NCI-H2107 treated with DMSO at 0.1 percent for 48 hours (cell line): ENCODE results near the gene CAMTA1.

ENCODE experiments used
- DNase-seq: peaks from one replicate; lab custom pipeline; 2025; ENCODE audit not compliant: unreplicated experiment; lab: John Stamatoyannopoulos, UW

CAMTA1 gene

GRCh38 chr1:7455796-7456721, 670.8 kb downstream of the CAMTA1 start:
- no peak for DNase-seq

- no peak for DNase-seq
Measured at GRCh38 chr1:7456722-7457082, 671.4 kb downstream of the CAMTA1 start.

DNA sequence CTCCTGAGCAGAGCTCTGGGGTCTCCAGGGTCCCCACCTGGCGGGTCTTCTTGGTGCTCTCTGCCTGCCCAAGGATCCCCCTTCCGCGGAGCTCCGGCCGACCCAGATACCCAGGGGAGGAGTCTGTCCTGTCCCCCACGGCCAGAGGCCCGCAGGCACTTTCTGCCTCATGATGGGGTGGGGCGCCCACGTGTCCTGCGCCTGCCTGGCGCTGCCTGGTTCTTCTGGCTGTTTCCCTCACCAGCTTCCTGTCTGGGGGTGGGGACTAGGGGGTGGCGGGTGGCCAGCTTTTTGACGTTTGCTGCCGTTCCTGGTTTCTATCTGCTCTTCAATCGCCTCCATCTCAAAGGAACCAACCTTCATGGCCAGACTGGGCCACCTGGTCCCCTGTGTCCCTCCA, 672.6 kb downstream of the CAMTA1 start:
- no peak for DNase-seq

DNA sequence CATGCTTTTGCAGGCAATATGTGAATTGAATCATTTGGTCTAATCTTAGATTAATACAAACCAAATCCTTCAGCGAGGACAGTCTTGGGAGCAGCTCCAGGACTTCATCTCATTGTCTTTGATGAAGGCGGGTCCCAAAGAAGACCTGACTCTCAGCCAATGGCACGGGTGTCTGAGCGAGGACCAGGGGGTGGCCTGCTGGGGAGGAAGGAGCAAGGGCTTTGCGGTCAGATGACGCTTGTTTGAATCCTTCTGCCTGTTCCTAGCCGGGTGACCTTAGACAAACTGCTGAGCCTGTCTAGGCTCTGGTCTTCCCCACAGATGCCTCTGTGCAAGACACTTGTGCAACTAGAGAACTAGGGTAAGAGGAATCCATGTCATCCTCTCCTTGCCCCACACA, 673.7 kb downstream of the CAMTA1 start:
- DNase-seq, result no peak

GRCh38 chr1:7459914-7460313, 674.7 kb downstream of the CAMTA1 start:
- DNase-seq, result no peak

- no peak for DNase-seq
Measured at GRCh38 chr1:7460807-7461206, 675.6 kb downstream of the CAMTA1 start.

- no peak for DNase-seq
Measured at GRCh38 chr1:7462617-7463016, 677.4 kb downstream of the CAMTA1 start.

GRCh38 chr1:7463526-7463925, 678.3 kb downstream of the CAMTA1 start:
- no peak for DNase-seq

DNA sequence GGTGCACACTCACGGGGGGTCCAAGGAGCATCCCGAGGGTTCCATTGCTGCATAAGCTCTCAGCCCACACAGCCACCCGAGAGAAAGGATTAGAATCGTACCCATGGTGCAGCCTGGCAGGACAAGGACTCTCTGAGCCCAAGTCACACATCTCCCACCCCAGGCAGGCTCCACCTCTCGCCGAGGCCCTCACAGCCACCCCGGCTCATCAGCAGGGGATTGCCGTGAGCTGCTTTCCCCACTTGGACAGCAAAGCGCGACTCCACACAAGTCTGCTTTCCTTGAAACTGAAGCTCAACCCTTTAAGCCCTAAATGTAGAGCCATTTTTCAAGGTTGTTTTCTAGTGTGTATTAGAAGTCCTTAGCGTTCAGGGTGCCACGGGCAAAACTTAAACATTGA, 679.5 kb downstream of the CAMTA1 start:
- no peak for DNase-seq

GRCh38 chr1:7467476-7468175, 682.4 kb downstream of the CAMTA1 start:
- DNase-seq, result no peak

GRCh38 chr1:7468248-7468647, 683.0 kb downstream of the CAMTA1 start:
- DNase-seq, result no peak

DNA sequence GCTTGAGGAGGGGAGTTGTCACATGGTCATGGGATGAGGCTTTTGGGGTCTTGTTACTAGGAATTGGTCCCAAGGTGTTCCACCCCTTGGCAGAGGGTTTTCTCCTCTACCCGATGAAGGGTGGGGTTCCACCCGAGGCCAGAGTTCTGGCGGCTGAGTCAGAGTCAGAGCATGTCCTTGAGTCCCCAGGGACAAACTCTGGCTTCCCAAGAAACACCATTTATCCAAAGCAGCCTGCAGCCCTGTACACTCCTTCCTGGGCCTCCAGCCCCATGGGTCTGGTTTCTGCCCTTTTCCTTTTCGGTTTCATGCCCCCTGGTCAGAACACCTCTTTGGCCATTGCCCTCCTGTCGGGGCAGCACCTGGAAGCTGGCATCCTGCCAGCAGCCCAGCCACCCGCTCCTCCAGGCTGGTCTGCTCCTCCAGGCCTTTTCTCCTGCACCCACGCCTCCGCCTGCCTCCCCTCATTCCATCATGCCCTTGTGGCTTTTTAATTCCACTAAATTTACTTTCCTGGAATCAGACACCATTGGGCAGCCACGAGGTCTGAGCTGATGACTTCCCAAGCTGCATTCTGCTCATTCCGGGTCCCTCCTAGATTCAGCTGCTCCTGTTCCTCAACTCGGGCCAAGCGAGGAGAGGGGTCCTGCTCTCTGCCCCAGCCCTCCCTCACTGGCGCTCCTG, 684.1 kb downstream of the CAMTA1 start:
- DNase-seq, result no peak

GRCh38 chr1:7470904-7471638, 685.8 kb downstream of the CAMTA1 start:
- no peak for DNase-seq

- no peak for DNase-seq
Measured at GRCh38 chr1:7471836-7472235, 686.6 kb downstream of the CAMTA1 start.

DNA sequence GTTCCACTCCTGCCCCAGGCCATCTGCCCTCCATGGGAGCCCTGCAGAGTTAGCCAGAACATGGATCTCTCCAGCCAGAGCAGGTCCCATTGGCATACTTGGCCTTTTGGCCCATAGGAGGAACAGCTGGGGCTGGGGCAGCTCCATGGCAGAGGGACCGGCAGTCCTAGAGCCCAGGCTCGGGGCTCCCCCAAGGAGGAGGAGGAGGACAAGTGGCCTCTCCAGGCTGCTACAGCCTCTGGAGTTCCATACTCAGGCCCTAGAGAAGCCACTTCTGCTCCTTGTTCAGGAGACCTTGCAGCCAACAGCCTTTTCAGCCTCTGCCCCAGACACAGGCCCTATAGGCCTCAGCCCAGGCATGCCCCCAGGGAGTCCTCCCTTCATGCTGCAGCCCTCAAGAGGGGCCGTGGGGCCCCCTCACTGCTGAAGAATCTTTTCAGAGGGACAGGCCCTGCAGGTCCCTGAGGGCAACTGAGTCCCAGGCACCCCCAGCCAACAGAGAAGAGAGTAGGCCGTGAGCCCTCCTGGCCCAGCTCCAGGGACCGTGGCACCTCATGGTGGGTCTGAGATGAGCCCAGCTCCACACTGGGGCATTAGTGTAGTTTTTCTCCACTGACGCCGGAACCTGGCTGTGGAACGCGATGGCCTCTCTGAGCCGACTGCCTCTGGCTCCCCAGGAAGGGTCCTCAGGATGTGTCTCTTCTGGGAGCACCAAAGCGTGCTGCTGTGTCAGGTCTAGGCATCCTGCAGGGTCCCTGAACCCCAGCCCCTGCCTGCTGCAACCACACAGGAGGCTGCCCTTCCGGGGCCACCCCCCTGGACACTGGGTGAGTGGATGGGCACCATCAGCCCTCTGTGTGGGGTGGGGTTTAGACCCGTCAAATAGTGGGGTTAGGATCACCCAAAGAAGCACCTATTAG, 688.2 kb downstream of the CAMTA1 start:
- DNase-seq, result no peak

GRCh38 chr1:7474143-7474490, 688.9 kb downstream of the CAMTA1 start:
- no peak for DNase-seq

DNA sequence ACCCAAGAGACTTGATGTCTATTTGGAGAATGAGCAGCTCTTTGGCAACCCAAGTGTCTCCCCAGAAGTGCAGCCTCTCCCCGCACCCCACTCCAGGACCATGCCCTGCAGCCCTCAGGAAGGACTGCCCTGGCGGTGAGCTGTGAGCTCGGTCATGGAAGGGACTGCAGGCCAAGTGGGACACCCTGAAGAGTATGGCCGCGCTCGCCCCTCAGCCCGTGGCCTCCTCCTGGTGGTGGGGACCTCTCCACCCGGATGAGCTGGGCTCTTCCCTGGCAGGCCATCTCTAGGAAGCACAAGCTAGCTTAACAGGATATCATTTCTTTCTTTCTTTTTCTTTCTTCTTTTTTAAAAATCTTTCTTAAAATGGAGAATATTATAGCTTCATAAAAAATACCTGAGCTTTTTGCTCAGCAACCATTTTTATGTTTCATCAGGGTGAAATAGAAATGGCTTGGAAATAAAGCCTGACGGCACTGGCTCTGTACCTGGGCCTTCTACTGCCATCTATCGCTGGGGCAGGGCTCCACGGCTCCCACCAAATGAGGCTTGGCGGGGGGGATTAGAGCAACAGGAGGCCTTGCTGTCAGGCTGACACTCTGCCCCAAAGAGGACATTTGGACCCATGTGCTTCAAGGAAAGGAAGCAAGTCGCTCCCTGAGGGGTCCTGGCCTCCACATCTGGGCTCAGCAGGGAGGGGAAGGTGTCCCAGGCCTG, 689.7 kb downstream of the CAMTA1 start:
- DNase-seq, result no peak

DNA sequence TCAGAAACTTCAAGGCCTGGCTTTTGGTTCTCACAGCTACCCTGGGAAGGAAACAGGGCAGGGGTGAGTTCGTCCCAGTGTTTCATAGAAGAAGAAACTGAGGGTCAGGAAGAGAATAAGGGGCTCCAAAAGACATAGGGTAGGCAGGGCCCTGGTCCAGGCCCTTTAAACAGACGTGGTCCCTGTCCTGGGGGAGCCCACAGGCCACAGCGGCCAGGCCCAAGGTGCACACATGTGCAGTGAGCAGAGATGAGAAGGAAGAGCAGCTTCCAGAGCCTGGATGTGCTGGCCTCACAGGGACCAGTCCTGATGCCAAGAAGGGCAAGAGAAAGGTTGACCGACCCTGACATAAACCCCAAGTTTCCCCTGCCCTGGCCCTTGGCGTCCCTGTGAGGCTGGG, 690.4 kb downstream of the CAMTA1 start:
- DNase-seq, result no peak

DNA sequence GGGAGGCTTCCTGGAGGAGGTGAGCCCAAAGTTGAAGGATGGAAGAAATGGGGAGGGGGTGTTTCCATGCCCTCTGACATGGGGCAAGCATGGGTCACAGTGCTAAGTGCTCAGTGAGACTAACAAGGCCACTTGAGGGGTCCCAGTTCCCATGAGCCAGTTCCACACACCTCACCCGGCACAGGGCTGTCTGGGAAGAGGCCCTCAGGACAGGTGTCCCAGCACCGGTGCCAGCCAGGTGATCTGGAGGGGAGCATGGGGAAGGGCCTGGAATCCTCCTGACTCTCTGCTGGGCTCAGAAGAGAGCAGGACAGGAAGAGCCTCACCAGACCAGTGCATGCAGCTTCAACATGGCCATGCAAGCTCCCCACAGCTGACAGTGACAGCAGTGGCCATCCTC, 691.1 kb downstream of the CAMTA1 start:
- DNase-seq, result no peak
